HepG2 (cell line): Measurements from ENCODE around the gene RAB40C. TPM values are rescaled to one million over a fixed set of nuclear protein-coding genes. Genes with fewer than 3 reads are reported as not detected.

ENCODE experiments used
- ATAC-seq: fragments of 200-7000 bp; cut with Tn5 transposase; 3 replicates; pipeline ENCODE4 v1.9.1; 2020; ENCODE audit warnings: mild to moderate bottlenecking, moderate library complexity
- BruUV-seq: library from RNA; stranded (reverse); fragments of 400-500 nt; replicated peaks from 2 replicates; lab custom pipeline; 2021; lab: Mats Ljungman, UMichigan
- CTCF ChIA-PET: fragments of 300-600 bp; formaldehyde crosslinking; extraction: SDS; loops from one replicate; lab custom pipeline; 2021; ENCODE audit warnings: low total read pairs, inconsistent platforms, low intra/inter-chr PET ratio; lab: Yijun Ruan, JAX
- POLR2A ChIA-PET: fragments of 350-600 bp; sonication (Branson Sonifier 250); formaldehyde crosslinking; loops from one replicate; lab custom pipeline; 2020; ENCODE audit warnings: antibody characterized with exemption, inconsistent platforms; lab: Yijun Ruan, JAX
- DNase-seq: peaks from one replicate; pipeline ENCODE4 v3.0.0-alpha.2; 2015; ENCODE audit warnings: low spot score
- FAIRE-seq: peaks from 3 replicates; lab custom pipeline; 2011; peaks lifted over from hg19 to GRCh38; lab: Jason Lieb, UNC
- H2AFZ ChIP-seq: one replicate; pipeline ENCODE4 v1.6.1; 2011; ENCODE audit warnings: low read length, inconsistent platforms
- H3K27ac ChIP-seq: fragments of 300-600 bp; 3 replicates; pipeline ENCODE4 v1.8.0; 2011; ENCODE audit warnings: mixed run types, mild to moderate bottlenecking, mixed read lengths, low read length, inconsistent platforms; ENCODE audit not compliant: insufficient read depth; ENCODE audit errors: extremely low read length
- H3K27me3 ChIP-seq, 2 experiments: fragments of 200-600 bp in 1 of 2; 2 replicates in 1 of 2; 3 replicates in 1 of 2; pipeline versions ENCODE4 v1.6.0 to v1.8.0; 2011; ENCODE audit warnings: low read length in 2 of 2, mild to moderate bottlenecking in 2 of 2, moderate library complexity in 2 of 2, inconsistent platforms in 1 of 2; ENCODE audit not compliant: insufficient read depth in 2 of 2, control insufficient read depth in 1 of 2
- H3K36me3 ChIP-seq, 2 experiments: fragments of 200-600 bp in 1 of 2; replicated peaks in 1 of 2; 2 replicates in 1 of 2; 3 replicates in 1 of 2; pipeline versions ENCODE4 v1.5.1 to v1.8.0; 2011; ENCODE audit warnings: low read length in 2 of 2, inconsistent platforms in 1 of 2; ENCODE audit not compliant: insufficient read depth in 2 of 2, control insufficient read depth in 1 of 2
- H3K4me1 ChIP-seq: 2 replicates; pipeline ENCODE4 v1.5.1; 2012; ENCODE audit warnings: low read length, inconsistent platforms; ENCODE audit not compliant: insufficient read depth
- H3K4me2 ChIP-seq: 2 replicates; pipeline ENCODE4 v1.6.0; 2011; ENCODE audit warnings: low read depth, low read length, inconsistent platforms
- H3K4me3 ChIP-seq, 3 experiments: fragments of 200-600 bp in 1 of 3; sonication (generic), shearing (Covaris generic) in 1 of 3; replicated peaks in 1 of 3; 2 replicates each; pipeline ENCODE4 v1.5.1; 2011 to 2016; ENCODE audit warnings: low read length in 3 of 3, inconsistent platforms in 2 of 3, low read depth in 2 of 3, mild to moderate bottlenecking in 2 of 3, control low read depth in 1 of 3, mixed read lengths in 1 of 3; ENCODE audit not compliant: insufficient read depth in 1 of 3
- H3K79me2 ChIP-seq: one replicate; pipeline ENCODE4 v1.6.1; 2011; ENCODE audit warnings: low read length, inconsistent platforms; ENCODE audit not compliant: insufficient read depth
- H3K9ac ChIP-seq: 2 replicates; pipeline ENCODE4 v1.6.0; 2011; ENCODE audit warnings: mild to moderate bottlenecking, low read depth, low read length, inconsistent platforms; ENCODE audit not compliant: insufficient read depth
- H3K9me3 ChIP-seq: 2 replicates; pipeline ENCODE4 v1.5.1; 2012; ENCODE audit warnings: mild to moderate bottlenecking, low read length
- H4K20me1 ChIP-seq: 2 replicates; pipeline ENCODE4 v1.6.0; 2011; ENCODE audit warnings: inconsistent platforms, mild to moderate bottlenecking, low read length, moderate library complexity; ENCODE audit not compliant: insufficient read depth
- CC2D1A ChIP-seq: sonication (generic); formaldehyde crosslinking; IDR thresholded peaks from 2 replicates; pipeline ENCODE4 v1.8.1; 2023; ENCODE audit warnings: mild to moderate bottlenecking, missing genetic modification reagents
- CTCF ChIP-seq: sonication (generic); formaldehyde crosslinking; IDR thresholded peaks from 2 replicates; pipeline ENCODE4 v1.5.0; 2020; ENCODE audit warnings: mild to moderate bottlenecking, missing genetic modification reagents, moderate library complexity
- FOXK2 ChIP-seq: fragments of 450-650 bp; IDR thresholded peaks from 2 replicates; pipeline ENCODE4 v1.6.1; 2016
- IKZF1 ChIP-seq: fragments of 450-650 bp; IDR thresholded peaks from 2 replicates; pipeline ENCODE4 v1.7.1; 2016
- KAT7 ChIP-seq: IDR thresholded peaks from 2 replicates; pipeline ENCODE4 v1.6.1; 2018; ENCODE audit warnings: borderline replicate concordance, missing compliant biosample characterization
- KDM1A ChIP-seq: IDR thresholded peaks from 2 replicates; pipeline ENCODE4 v1.6.1; 2016; ENCODE audit warnings: missing compliant biosample characterization
- MTA1 ChIP-seq: sonication (generic); formaldehyde crosslinking; IDR thresholded peaks from 2 replicates; pipeline ENCODE4 v1.4.0; 2020; ENCODE audit warnings: missing genetic modification reagents, mild to moderate bottlenecking, borderline replicate concordance
- ONECUT2 ChIP-seq: sonication (generic); formaldehyde crosslinking; IDR thresholded peaks from 2 replicates; pipeline ENCODE4 v1.4.0; 2020; ENCODE audit warnings: missing genetic modification reagents
- SAP130 ChIP-seq: IDR thresholded peaks from 2 replicates; pipeline ENCODE4 v1.6.1; 2016; ENCODE audit warnings: low read depth
- SRF ChIP-seq: IDR thresholded peaks from 2 replicates; pipeline ENCODE4 v1.6.1; 2011; ENCODE audit warnings: mild to moderate bottlenecking, low read depth, low read length, moderate library complexity
- TBX2 ChIP-seq: sonication (generic); formaldehyde crosslinking; IDR thresholded peaks from 2 replicates; pipeline ENCODE4 v1.5.0; 2020; ENCODE audit warnings: missing genetic modification reagents, mild to moderate bottlenecking, borderline replicate concordance
- TCF12 ChIP-seq, 2 experiments: fragments of 450-650 bp in 1 of 2; sonication (generic) in 1 of 2; formaldehyde crosslinking in 1 of 2; IDR thresholded peaks; 2 replicates each; pipeline versions ENCODE4 v1.6.1 to v1.8.0; 2017 to 2022; ENCODE audit warnings: antibody characterized with exemption in 1 of 2, mild to moderate bottlenecking in 1 of 2, missing genetic modification reagents in 1 of 2, moderate library complexity in 1 of 2
- TEAD2 ChIP-seq: sonication (generic); formaldehyde crosslinking; IDR thresholded peaks from 2 replicates; pipeline ENCODE4 v1.9.0; 2021; ENCODE audit warnings: missing genetic modification reagents
- ZFX ChIP-seq: sonication (generic); formaldehyde crosslinking; IDR thresholded peaks from 2 replicates; pipeline ENCODE4 v1.4.0; 2020; ENCODE audit warnings: mild to moderate bottlenecking, low read depth, missing genetic modification reagents, moderate library complexity
- ZNF619 ChIP-seq: sonication (generic); formaldehyde crosslinking; IDR thresholded peaks from 2 replicates; pipeline ENCODE4 v1.4.0; 2020; ENCODE audit warnings: mild to moderate bottlenecking, missing genetic modification reagents
- whole genome bisulfite sequencing: methylation state at CpG from one replicate; pipeline ENCODE4 v1.1.6; 2017; ENCODE audit warnings: low lambda C conversion rate; 5-methylcytosine and 5-hydroxymethylcytosine counted together
- in situ Hi-C: cut with HindIII; loops from 2 replicates; pipeline ENCODE4 v1.10.0; 2017; ENCODE audit warnings: low pct_unique_long_range_greater_than_20kb; ENCODE audit not compliant: extremely low pct_ligation_motif_present
- intact Hi-C: fragments of 100-400 bp; cut with micrococcal nuclease; formaldehyde crosslinking; loops from one replicate; pipeline ENCODE4 v1.10.0; 2022; ENCODE audit not compliant: unreplicated experiment
- polyA plus RNA-seq, 8 experiments: library from polyadenylated mRNA; depleted of rRNA in 3 of 8; stranded (reverse) in 7 of 8; unstranded in 1 of 8; fragments of >200 nt; fragmentation: Illumina TruSeq in 4 of 8; extraction: Trizol in 4 of 8; gene quantifications; 2 replicates each; pipeline versions ENCODE4 v1.2.1 to v1.2.3, GENCODE V29; 2011 to 2016; ENCODE audit warnings: low read depth in 4 of 8, missing spikeins in 1 of 8, mixed read lengths in 1 of 8; ENCODE audit not compliant: insufficient read depth in 1 of 8
- total RNA-seq, 5 experiments: library from RNA; depleted of rRNA; stranded (reverse); fragments of >200 nt; fragmentation: Illumina TruSeq; extraction: Trizol; gene quantifications; 2 replicates each; pipeline ENCODE4 v1.2.3, GENCODE V29; 2016; ENCODE audit warnings: low read depth in 1 of 5

Gene RAB40C
- total and polyA plus RNA-seq, 2 of the 13 experiments (the other 11 are each of a cell fraction or from before 2014, with no cell fraction given) = 7.7 to 11.5 TPM

GRCh38 chr16:561413-561794 is 28.5 kb upstream of the RAB40C start:
- Histone ChIP-seq H4K20me1 (no peaks in the 10 kb centered on the region), H3K4me1 (peaks cover 73% of the 10 kb centered on the region), H3K4me3 (peak overlapping the region in 1 of 3 experiments; percentile 46; a peak in 1 of 6 replicates), H3K79me2 (no peaks in the 10 kb centered on the region)
- intact Hi-C loops = no loop called here
- POLR2A ChIA-PET = no interaction called here
- TF ChIP-seq ZFX (peak; percentile 29; the same call in 1 of the 2 replicates), ONECUT2 (CRISPR knock-in tag) (no peak), CTCF (CRISPR knock-in tag) (no peak), TBX2 (CRISPR knock-in tag) (no peak), SRF (no peak), TEAD2 (CRISPR knock-in tag) (no peak), FOXK2 (no peak), IKZF1 (no peak), MTA1 (CRISPR knock-in tag) (0 out of 2 replicates have a peak, but pooled peaks have one; percentile 7), TCF12 (IDR thresholded peaks at IDR 0.05) (no peak), TCF12 (CRISPR knock-in tag; IDR thresholded peaks at IDR 0.05) (no peak), KDM1A (no peak), ZNF619 (no peak), SAP130 (CRISPR knock-in tag) (no peak), KAT7 (CRISPR knock-in tag) (no peak), CC2D1A (CRISPR knock-in tag) (no peak)
- TF ChIP-seq, all 625 proteins: peak for 2
- no peak for ATAC-seq
- no peak for FAIRE-seq
- Histone ChIP-seq H3K27ac (no peak overlapping the region), H3K9ac (0 out of 2 replicates have a peak overlapping the region, but pooled peaks have one; percentile 25), H3K36me3 (no peaks in the 10 kb centered on the region), H2AFZ (no peak overlapping the region), H3K9me3 (no peaks in the 10 kb centered on the region), H3K27me3 (peaks cover 18 to 66% of the 10 kb centered on the region in 2 experiments), H3K4me2 (no peak overlapping the region; the same call in 1 of the 2 replicates)
- no TSS peak for BruUV-seq
- DNase-seq = no peak
- WGBS = 7% methylated on average over 5 of the region's 15 CpGs
- in situ Hi-C loops = no loop called here
- CTCF ChIA-PET = no interaction called here
